Central memory CD8-positive, alpha-beta T cell (primary cell): ENCODE measurements around the gene UGT1A10.
"Not testable (repeated sequence)": the region's sequence is repeated elsewhere in the genome, so short reads cannot be mapped to it uniquely, and the experiment has no call there.

Source experiments
- ATAC-seq: fragments of 150-1000 bp; cut with Tn5 transposase; replicated peaks from 2 replicates; pipeline ENCODE4 v1.10.0; 2022; ENCODE audit warnings: mild to moderate bottlenecking, moderate FRiP score, moderate number of reproducible peaks; ENCODE audit not compliant: poor library complexity, severe bottlenecking; ENCODE audit errors: extremely low read depth
- DNase-seq, 2 donors: peaks; one replicate each; pipeline ENCODE4 v3.0.0; 2021; ENCODE audit warnings: low spot score in 2 of 2
- H3K27ac Mint-ChIP-seq: one replicate; pipeline ENCODE4 v1.8.0; 2022; ENCODE audit warnings: low read depth, mild to moderate bottlenecking, moderate library complexity, mixed read lengths
- H3K27me3 Mint-ChIP-seq: one replicate; pipeline ENCODE4 v1.8.0; 2022; ENCODE audit warnings: mixed read lengths
- H3K36me3 Mint-ChIP-seq: one replicate; pipeline ENCODE4 v1.8.0; 2022; ENCODE audit warnings: mild to moderate bottlenecking, moderate library complexity, mixed read lengths; ENCODE audit not compliant: insufficient read depth
- H3K4me1 Mint-ChIP-seq: one replicate; pipeline ENCODE4 v1.8.0; 2022; ENCODE audit warnings: mixed read lengths
- H3K4me3 Mint-ChIP-seq: one replicate; pipeline ENCODE4 v1.8.0; 2022; ENCODE audit warnings: mild to moderate bottlenecking, moderate library complexity, mixed read lengths
- H3K9me3 Mint-ChIP-seq: one replicate; pipeline ENCODE4 v1.8.0; 2022; ENCODE audit warnings: mixed read lengths

Gene UGT1A10

GRCh38 chr2:233740870-233741269 is 104.6 kb downstream of the UGT1A10 start:
- Mint-ChIP-seq H3K4me1 (no peaks in the 10 kb centered on the region), H3K9me3 (no peaks in the 10 kb centered on the region), H3K36me3 (no peaks in the 10 kb centered on the region), H3K27me3 (peaks cover 55% of the 10 kb centered on the region), H3K27ac (no peak overlapping the region), H3K4me3 (no peak overlapping the region)
- DNase-seq (no peak), ATAC-seq (no peak)

GRCh38 chr2:233743464-233744259 is 107.4 kb downstream of the UGT1A10 start:
- Mint-ChIP-seq H3K9me3 (no peaks in the 10 kb centered on the region), H3K27me3 (peaks cover 60% of the 10 kb centered on the region), H3K27ac (no peak overlapping the region), H3K4me1 (no peaks in the 10 kb centered on the region), H3K36me3 (no peaks in the 10 kb centered on the region), H3K4me3 (no peak overlapping the region)
- no peak for DNase-seq
- no peak for ATAC-seq

GRCh38 chr2:233745073-233745755 is 109.0 kb downstream of the UGT1A10 start:
- Mint-ChIP-seq H3K4me1 (no peaks in the 10 kb centered on the region), H3K9me3 (no peaks in the 10 kb centered on the region), H3K27me3 (peaks cover 60% of the 10 kb centered on the region), H3K4me3 (no peak overlapping the region), H3K27ac (no peak overlapping the region), H3K36me3 (no peaks in the 10 kb centered on the region)
- no peak for ATAC-seq
- no peak for DNase-seq

- not testable (repeated sequence) for DNase-seq, H3K27ac Mint-ChIP-seq, H3K36me3 Mint-ChIP-seq, H3K4me3 Mint-ChIP-seq, H3K9me3 Mint-ChIP-seq, ATAC-seq, H3K4me1 Mint-ChIP-seq
- peaks cover 58% of the 10 kb centered on the region for H3K27me3 Mint-ChIP-seq
These were observed 109.6 kb downstream of the UGT1A10 start for GRCh38 chr2:233745838-233746237.

- Mint-ChIP-seq H3K4me3 (no peak overlapping the region), H3K4me1 (no peaks in the 10 kb centered on the region), H3K27ac (no peak overlapping the region), H3K9me3 (no peaks in the 10 kb centered on the region), H3K36me3 (no peaks in the 10 kb centered on the region), H3K27me3 (peaks cover 58% of the 10 kb centered on the region)
- DNase-seq (no peak), ATAC-seq (no peak)
These were observed 110.4 kb downstream of the UGT1A10 start for GRCh38 chr2:233746475-233747282.

- DNase-seq (no peak), ATAC-seq (no peak)
- no peaks in the 10 kb centered on the region for H3K9me3 Mint-ChIP-seq
- no peaks in the 10 kb centered on the region for H3K36me3 Mint-ChIP-seq
- no peak overlapping the region for H3K27ac Mint-ChIP-seq
- H3K4me1 Mint-ChIP-seq, result no peaks in the 10 kb centered on the region
- peaks cover 64% of the 10 kb centered on the region for H3K27me3 Mint-ChIP-seq
- H3K4me3 Mint-ChIP-seq, result no peak overlapping the region
These were observed 111.0 kb downstream of the UGT1A10 start for GRCh38 chr2:233747283-233747544.

GRCh38 chr2:233750689-233751088 is 114.4 kb downstream of the UGT1A10 start:
- H3K27me3 Mint-ChIP-seq, result peaks cover 80% of the 10 kb centered on the region
- not testable (repeated sequence) for H3K4me3 Mint-ChIP-seq, H3K27ac Mint-ChIP-seq, ATAC-seq, H3K4me1 Mint-ChIP-seq, H3K9me3 Mint-ChIP-seq, H3K36me3 Mint-ChIP-seq, DNase-seq

- not testable (repeated sequence) for H3K36me3 Mint-ChIP-seq
These were observed 115.2 kb downstream of the UGT1A10 start for GRCh38 chr2:233751212-233752009.

GRCh38 chr2:233754872-233755611 is 118.8 kb downstream of the UGT1A10 start:
- H3K4me3 Mint-ChIP-seq, result no peak overlapping the region
- peaks cover 49% of the 10 kb centered on the region for H3K27me3 Mint-ChIP-seq
- no peaks in the 10 kb centered on the region for H3K4me1 Mint-ChIP-seq
- peaks cover 1% of the 10 kb centered on the region for H3K36me3 Mint-ChIP-seq
- no peaks in the 10 kb centered on the region for H3K9me3 Mint-ChIP-seq
- DNase-seq (no peak), ATAC-seq (no peak)
- no peak overlapping the region for H3K27ac Mint-ChIP-seq

More at GRCh38 chr2:233751212-233752009, 115.2 kb downstream of the UGT1A10 start:
- H3K27me3 Mint-ChIP-seq, result peaks cover 76% of the 10 kb centered on the region
- H3K9me3 Mint-ChIP-seq, H3K4me1 Mint-ChIP-seq, H3K4me3 Mint-ChIP-seq, ATAC-seq, H3K27ac Mint-ChIP-seq, DNase-seq: not testable (repeated sequence)

- Mint-ChIP-seq H3K27me3 (peaks cover 43% of the 10 kb centered on the region), H3K36me3 (peaks cover 1% of the 10 kb centered on the region), H3K4me1 (no peaks in the 10 kb centered on the region), H3K4me3 (no peak overlapping the region), H3K9me3 (no peaks in the 10 kb centered on the region), H3K27ac (no peak overlapping the region)
- ATAC-seq, result no peak
- DNase-seq, result no peak
These were observed 120.3 kb downstream of the UGT1A10 start for GRCh38 chr2:233756429-233757081.

- Mint-ChIP-seq H3K9me3 (no peaks in the 10 kb centered on the region), H3K4me1 (no peaks in the 10 kb centered on the region), H3K36me3 (peaks cover 1% of the 10 kb centered on the region), H3K27ac (no peak overlapping the region), H3K27me3 (peaks cover 32% of the 10 kb centered on the region), H3K4me3 (no peak overlapping the region)
- DNase-seq, result no peak
- ATAC-seq, result no peak
These were observed 121.9 kb downstream of the UGT1A10 start for GRCh38 chr2:233758141-233758540.
